ENCODE data around the gene DMRT3. TPM values are rescaled to one million over a fixed set of nuclear protein-coding genes. Genes with fewer than 3 reads are reported as not detected.

The DMRT3 gene
- total RNA-seq, 4 donors from 2014 or later, result not detected

- WGBS, 2 donors (ENCODE audit: low coverage in 1 of 2), result 29 to 38% methylated on average over 5 to 19 of the region's 19 CpGs
Observed at GRCh38 chr9:977838-978830, 1.7 kb downstream of the DMRT3 start.

DNA sequence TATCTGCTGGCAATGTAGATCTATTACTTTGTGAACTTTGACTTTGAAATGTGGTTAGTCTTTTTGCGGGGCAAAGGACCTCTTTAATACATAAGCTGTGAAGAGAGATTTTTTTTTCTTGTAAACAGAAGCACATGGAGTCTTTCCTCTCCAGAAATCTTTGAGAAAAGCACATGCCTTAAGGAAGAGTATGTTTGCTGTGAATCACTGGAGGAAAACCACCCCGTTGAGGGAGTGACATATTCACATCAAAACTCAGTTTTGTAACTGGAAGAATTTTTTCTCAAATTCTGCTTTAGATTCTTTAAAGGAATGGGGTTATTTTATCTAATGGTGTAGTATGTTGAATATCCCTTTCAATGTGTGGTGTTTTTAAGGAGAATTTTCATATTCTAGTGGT, 3.5 kb downstream of the DMRT3 start:
- in situ Hi-C loops (cut with MboI; ENCODE audit: low pct_ligation_motif_present in 1 of 4, low pct_unique_long_range_greater_than_20kb in 1 of 4, low sequenced_read_pairs in 3 of 4), result loop anchor here in 1 of 4 donors (25.0 kb wide), 1 partner anchor 368 kb away; no protein-coding TSS in a partner anchor
- WGBS, 2 donors (ENCODE audit: low coverage in 1 of 2), result 4 to 20% methylated on average over 2 of the region's 2 CpGs

More at GRCh38 chr9:977838-978830, 1.7 kb downstream of the DMRT3 start:
- peaks cover 0 to 14% (median 10%) of the 10 kb centered on the region in 4 donors for H3K4me1 ChIP-seq
- no peak overlapping the region for H3K27ac ChIP-seq
- H3K4me3 ChIP-seq, result no peak overlapping the region
- no peak for DNase-seq
- intact Hi-C loops (cut with DNase I; ENCODE audit: low total_unique reads) (no loop called here), in situ Hi-C loops (cut with MboI; ENCODE audit: low pct_ligation_motif_present in 1 of 4, low pct_unique_long_range_greater_than_20kb in 1 of 4, low sequenced_read_pairs in 3 of 4) (loop anchor here in 1 of 4 donors (25.0 kb wide), 1 partner anchor 366 kb away; no protein-coding TSS in a partner anchor)
- no peak for TF ChIP-seq EP300 (IDR thresholded peaks at IDR 0.05; ENCODE audit: low read depth)
- TF ChIP-seq CTCF (IDR thresholded peaks at IDR 0.05), result no peak
- TF ChIP-seq POLR2AphosphoS5 (IDR thresholded peaks at IDR 0.05), result no peak
- no peak for TF ChIP-seq POLR2A (IDR thresholded peaks at IDR 0.05)
- no peaks in the 10 kb centered on the region for H3K9me3 ChIP-seq
- H3K27me3 ChIP-seq, result peaks cover 100% of the 10 kb centered on the region
- no peaks in the 10 kb centered on the region for H3K36me3 ChIP-seq

GRCh38 chr9:980640-981039, 4.2 kb downstream of the DMRT3 start:
- TF ChIP-seq CTCF (IDR thresholded peaks at IDR 0.05) (no peak), POLR2A (IDR thresholded peaks at IDR 0.05) (no peak), POLR2AphosphoS5 (IDR thresholded peaks at IDR 0.05) (no peak), EP300 (IDR thresholded peaks at IDR 0.05; ENCODE audit: low read depth) (no peak)
- no peak overlapping the region for H3K27ac ChIP-seq
- H3K27me3 ChIP-seq, result peaks cover 100% of the 10 kb centered on the region
- in situ Hi-C loops (cut with MboI; ENCODE audit: low pct_ligation_motif_present in 1 of 4, low pct_unique_long_range_greater_than_20kb in 1 of 4, low sequenced_read_pairs in 3 of 4), result loop anchor here in 1 of 4 donors (25.0 kb wide), 1 partner anchor 368 kb away; no protein-coding TSS in a partner anchor
- no peak for DNase-seq
- H3K36me3 ChIP-seq, result no peaks in the 10 kb centered on the region
- intact Hi-C loops (cut with DNase I; ENCODE audit: low total_unique reads), result no loop called here
- no peaks in the 10 kb centered on the region for H3K9me3 ChIP-seq
- peaks cover 0 to 12% (median 10%) of the 10 kb centered on the region in 4 donors for H3K4me1 ChIP-seq
- WGBS, 2 donors (ENCODE audit: low coverage in 1 of 2), result 6 to 12% methylated on average over 3 to 4 of the region's 4 CpGs
- H3K4me3 ChIP-seq, result no peak overlapping the region

More for the DNA sequence above, 3.5 kb downstream of the DMRT3 start:
- Histone ChIP-seq H3K4me3 (no peak overlapping the region), H3K27ac (no peak overlapping the region), H3K4me1 (peaks cover 0 to 12% (median 10%) of the 10 kb centered on the region in 4 donors), H3K9me3 (no peaks in the 10 kb centered on the region), H3K27me3 (peaks cover 100% of the 10 kb centered on the region), H3K36me3 (no peaks in the 10 kb centered on the region)
- TF ChIP-seq EP300 (IDR thresholded peaks at IDR 0.05; ENCODE audit: low read depth) (no peak), CTCF (IDR thresholded peaks at IDR 0.05) (no peak), POLR2A (IDR thresholded peaks at IDR 0.05) (no peak), POLR2AphosphoS5 (IDR thresholded peaks at IDR 0.05) (no peak)
- no peak for DNase-seq
- intact Hi-C loops (cut with DNase I; ENCODE audit: low total_unique reads), result no loop called here

DNA sequence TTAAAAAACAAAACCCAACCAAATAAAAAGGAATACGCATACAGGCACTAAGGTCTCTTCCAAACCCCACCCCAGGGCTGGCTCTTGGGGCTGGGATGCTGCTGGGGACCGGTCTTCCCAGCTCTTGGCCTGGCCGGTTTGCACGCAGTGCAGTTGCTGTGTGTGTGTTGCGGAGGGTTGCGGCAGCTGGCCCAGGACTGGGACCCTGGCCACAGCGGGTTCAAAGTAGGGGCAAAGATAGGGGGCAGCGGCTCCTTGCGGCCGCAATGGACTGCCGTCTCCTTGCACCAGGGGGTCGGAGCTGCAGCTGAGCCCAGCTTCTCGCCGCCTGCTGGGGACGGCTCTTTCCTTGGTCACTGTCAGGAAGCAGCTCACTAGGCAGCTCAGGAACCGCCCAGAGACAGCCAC, 5.0 kb downstream of the DMRT3 start:
- TF ChIP-seq POLR2AphosphoS5 (IDR thresholded peaks at IDR 0.05) (no peak), CTCF (IDR thresholded peaks at IDR 0.05) (no peak), EP300 (IDR thresholded peaks at IDR 0.05; ENCODE audit: low read depth) (no peak), POLR2A (IDR thresholded peaks at IDR 0.05) (no peak)
- H3K9me3 ChIP-seq, result no peaks in the 10 kb centered on the region
- H3K27ac ChIP-seq, result no peak overlapping the region
- intact Hi-C loops (cut with DNase I; ENCODE audit: low total_unique reads), result no loop called here
- no peak overlapping the region for H3K4me3 ChIP-seq
- peaks cover 100% of the 10 kb centered on the region for H3K27me3 ChIP-seq
- peaks cover 0 to 6% (median 5%) of the 10 kb centered on the region in 4 donors for H3K4me1 ChIP-seq
- WGBS, 2 donors (ENCODE audit: low coverage in 1 of 2), result 17% methylated on average over 15 of the region's 16 CpGs; no CpG with 5 or more reads in 1 of the 2 donors
- no peak for DNase-seq
- no peaks in the 10 kb centered on the region for H3K36me3 ChIP-seq
- in situ Hi-C loops (cut with MboI; ENCODE audit: low pct_ligation_motif_present in 1 of 4, low pct_unique_long_range_greater_than_20kb in 1 of 4, low sequenced_read_pairs in 3 of 4), result loop anchor here in 1 of 4 donors (25.0 kb wide), 1 partner anchor 369 kb away; no protein-coding TSS in a partner anchor
